C4-2B (cell line): ENCODE measurements around the gene KAT7.

ENCODE experiments used
- ZFX ChIP-seq: fragments of 450-650 bp; IDR thresholded peaks from 2 replicates; pipeline ENCODE4 v1.6.1; 2017
- TF ChIP-seq, protein P1 (sequence below): fragments of 450-650 bp; conservative IDR thresholded peaks from 2 replicates; pipeline ENCODE4 v1.5.1; 2017; ENCODE audit warnings: mild to moderate bottlenecking

- TF ChIP-seq, protein P1, sequence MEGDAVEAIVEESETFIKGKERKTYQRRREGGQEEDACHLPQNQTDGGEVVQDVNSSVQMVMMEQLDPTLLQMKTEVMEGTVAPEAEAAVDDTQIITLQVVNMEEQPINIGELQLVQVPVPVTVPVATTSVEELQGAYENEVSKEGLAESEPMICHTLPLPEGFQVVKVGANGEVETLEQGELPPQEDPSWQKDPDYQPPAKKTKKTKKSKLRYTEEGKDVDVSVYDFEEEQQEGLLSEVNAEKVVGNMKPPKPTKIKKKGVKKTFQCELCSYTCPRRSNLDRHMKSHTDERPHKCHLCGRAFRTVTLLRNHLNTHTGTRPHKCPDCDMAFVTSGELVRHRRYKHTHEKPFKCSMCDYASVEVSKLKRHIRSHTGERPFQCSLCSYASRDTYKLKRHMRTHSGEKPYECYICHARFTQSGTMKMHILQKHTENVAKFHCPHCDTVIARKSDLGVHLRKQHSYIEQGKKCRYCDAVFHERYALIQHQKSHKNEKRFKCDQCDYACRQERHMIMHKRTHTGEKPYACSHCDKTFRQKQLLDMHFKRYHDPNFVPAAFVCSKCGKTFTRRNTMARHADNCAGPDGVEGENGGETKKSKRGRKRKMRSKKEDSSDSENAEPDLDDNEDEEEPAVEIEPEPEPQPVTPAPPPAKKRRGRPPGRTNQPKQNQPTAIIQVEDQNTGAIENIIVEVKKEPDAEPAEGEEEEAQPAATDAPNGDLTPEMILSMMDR, result no peak
- TF ChIP-seq ZFX, result no peak
Observed at GRCh38 chr17:49850218-49850610, 61.7 kb downstream of the KAT7 start.
